LNCaP clone FGC (cell line): ENCODE results near the gene SIKE1.

Source experiments
- DNase-seq: peaks from one replicate; pipeline ENCODE4 v3.0.0-alpha.2; 2011; ENCODE audit warnings: low read depth
- H3K4me3 ChIP-seq: 2 replicates; pipeline ENCODE4 v1.5.1; 2011; ENCODE audit warnings: mild to moderate bottlenecking, low read depth, low read length, control low read depth
- CTCF ChIP-seq: IDR thresholded peaks from 2 replicates; pipeline ENCODE4 v1.5.1; 2012; ENCODE audit warnings: mild to moderate bottlenecking; ENCODE audit not compliant: control insufficient read depth, insufficient read depth; ENCODE audit errors: extremely low read depth

The SIKE1 gene

GRCh38 chr1:114720492-114720891 is 60.0 kb downstream of the SIKE1 start:
- TF ChIP-seq CTCF, result no peak
- DNase-seq, result no peak
- H3K4me3 ChIP-seq, result no peak overlapping the region
